Fibroblast of pulmonary artery (primary cell): Measurements from ENCODE around the gene MLLT3.

ENCODE experiments used
- DNase-seq: peaks from one replicate; pipeline ENCODE4 v3.0.0-alpha.2; 2010; ENCODE audit warnings: low read depth
- H3K4me3 ChIP-seq: replicated peaks from 2 replicates; pipeline ENCODE4 v1.5.1; 2011; ENCODE audit warnings: low read depth, mild to moderate bottlenecking, control low read depth, low read length, moderate library complexity
- CTCF ChIP-seq: IDR thresholded peaks from 2 replicates; pipeline ENCODE4 v1.5.1; 2011; ENCODE audit warnings: mild to moderate bottlenecking, control low read depth, low read length, inconsistent platforms; ENCODE audit errors: missing control alignments

Gene MLLT3

GRCh38 chr9:20319641-20320337 lies 302.5 kb downstream of the MLLT3 start:
- peak; percentile 25 for DNase-seq
- H3K4me3 ChIP-seq: no peak overlapping the region
- no peak for TF ChIP-seq CTCF

GRCh38 chr9:20319241-20319640 lies 303.1 kb downstream of the MLLT3 start:
- no peak for TF ChIP-seq CTCF
- H3K4me3 ChIP-seq: no peak overlapping the region
- DNase-seq: no peak

DNA sequence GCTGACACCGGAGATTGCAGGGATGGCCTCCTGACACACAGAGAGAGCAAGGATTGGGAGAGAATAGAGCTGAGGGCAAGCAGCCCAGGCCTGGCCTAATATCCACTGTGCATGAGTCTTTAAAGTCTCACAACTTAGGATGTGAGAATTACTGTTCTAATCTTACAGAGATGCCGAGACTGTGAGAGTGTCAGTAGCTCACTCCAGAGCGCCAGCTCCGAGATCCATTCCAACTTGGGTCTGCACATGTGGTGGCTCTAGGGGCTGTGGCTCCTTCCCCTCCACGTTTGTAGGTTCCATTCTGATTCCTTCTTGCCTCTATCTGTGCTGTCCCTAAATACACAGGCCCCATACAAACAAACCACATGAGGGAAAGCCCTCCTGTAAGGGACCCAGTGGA lies 304.6 kb downstream of the MLLT3 start:
- no peak for TF ChIP-seq CTCF
- H3K4me3 ChIP-seq: no peak overlapping the region
- no peak for DNase-seq

- no peak overlapping the region for H3K4me3 ChIP-seq
- no peak for DNase-seq
- no peak for TF ChIP-seq CTCF
These were observed 305.9 kb downstream of the MLLT3 start for GRCh38 chr9:20316372-20316771.

DNA sequence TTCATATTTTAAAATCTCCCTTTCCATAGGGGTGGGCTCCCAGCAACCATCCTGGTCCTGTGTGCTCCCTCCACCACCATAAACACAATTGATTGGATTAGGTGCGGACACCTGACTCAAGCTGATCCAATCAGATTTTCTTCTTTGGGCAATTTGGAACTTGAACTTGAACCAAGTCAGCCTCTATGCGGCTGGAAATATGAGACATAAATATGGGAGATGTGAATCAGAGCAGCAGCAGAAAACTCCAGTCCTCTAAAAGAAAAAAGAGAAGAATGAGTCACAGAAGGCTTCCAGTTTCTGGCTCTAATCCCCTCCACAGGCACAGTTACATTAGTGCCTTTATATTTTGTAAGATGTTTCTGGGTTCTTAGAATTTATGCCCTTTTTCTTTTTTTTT lies 306.6 kb downstream of the MLLT3 start:
- H3K4me3 ChIP-seq: no peak overlapping the region
- DNase-seq: peak; percentile 62
- no peak for TF ChIP-seq CTCF

DNA sequence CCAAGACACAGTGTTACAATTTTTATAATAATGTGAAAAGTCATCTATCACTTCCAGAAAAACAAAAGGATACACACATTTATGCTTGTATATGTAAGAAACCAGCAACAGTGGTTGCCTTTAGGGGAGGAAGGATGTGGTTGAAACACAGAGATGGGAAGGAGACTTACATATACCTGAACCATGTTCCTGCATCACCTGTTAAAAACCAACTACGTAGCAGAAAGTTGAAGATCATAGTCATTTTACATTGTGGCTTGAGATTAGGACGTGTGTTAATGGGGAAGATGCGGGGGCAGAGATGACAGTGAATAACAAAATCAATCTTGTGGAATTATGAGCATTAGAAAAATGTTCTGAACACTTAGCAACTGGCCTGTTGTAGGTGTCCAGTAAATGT lies 307.3 kb downstream of the MLLT3 start:
- no peak overlapping the region for H3K4me3 ChIP-seq
- no peak for DNase-seq
- no peak for TF ChIP-seq CTCF

DNA sequence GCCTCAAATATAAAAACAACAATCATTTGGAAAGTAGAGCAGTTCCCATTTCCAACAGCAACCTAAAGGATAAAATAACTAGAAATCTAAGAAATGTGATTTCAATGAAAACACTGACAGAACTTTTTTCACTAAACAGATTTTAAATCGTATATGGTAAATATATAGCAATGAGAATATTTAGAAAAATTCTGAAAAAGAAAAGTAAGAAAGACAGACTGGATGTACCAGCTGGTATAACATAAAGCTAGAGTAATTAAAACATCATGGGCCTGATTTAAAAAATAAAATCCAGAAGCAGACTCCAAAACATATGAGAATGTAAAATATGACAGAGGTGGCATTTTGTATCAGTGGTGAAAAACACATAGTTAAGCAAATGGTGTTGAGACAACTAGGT lies 308.9 kb downstream of the MLLT3 start:
- TF ChIP-seq CTCF: no peak

More for the DNA sequence above, 308.9 kb downstream of the MLLT3 start:
- H3K4me3 ChIP-seq: no peak overlapping the region
- no peak for DNase-seq
